ENCODE results near the gene MCM9.
A peak's percentile ranks its signal among the peaks of the same experiment; 100 is the strongest.

Gene MCM9

GRCh38 chr6:118765316-118765715 is 169.6 kb downstream of the MCM9 start:
- peak; percentile 54 for DNase-seq (ENCODE audit: low read depth)

GRCh38 chr6:118764766-118765165 is 170.2 kb downstream of the MCM9 start:
- DNase-seq (ENCODE audit: low read depth), result no peak

Data from EH (cell line).